DMS153 treated with DMSO at 0.1 percent for 48 hours (cell line): ENCODE data around the gene ZNF135.

Source experiments
- DNase-seq: peaks from one replicate; lab custom pipeline; 2025; ENCODE audit not compliant: unreplicated experiment; lab: John Stamatoyannopoulos, UW

Gene ZNF135

DNA sequence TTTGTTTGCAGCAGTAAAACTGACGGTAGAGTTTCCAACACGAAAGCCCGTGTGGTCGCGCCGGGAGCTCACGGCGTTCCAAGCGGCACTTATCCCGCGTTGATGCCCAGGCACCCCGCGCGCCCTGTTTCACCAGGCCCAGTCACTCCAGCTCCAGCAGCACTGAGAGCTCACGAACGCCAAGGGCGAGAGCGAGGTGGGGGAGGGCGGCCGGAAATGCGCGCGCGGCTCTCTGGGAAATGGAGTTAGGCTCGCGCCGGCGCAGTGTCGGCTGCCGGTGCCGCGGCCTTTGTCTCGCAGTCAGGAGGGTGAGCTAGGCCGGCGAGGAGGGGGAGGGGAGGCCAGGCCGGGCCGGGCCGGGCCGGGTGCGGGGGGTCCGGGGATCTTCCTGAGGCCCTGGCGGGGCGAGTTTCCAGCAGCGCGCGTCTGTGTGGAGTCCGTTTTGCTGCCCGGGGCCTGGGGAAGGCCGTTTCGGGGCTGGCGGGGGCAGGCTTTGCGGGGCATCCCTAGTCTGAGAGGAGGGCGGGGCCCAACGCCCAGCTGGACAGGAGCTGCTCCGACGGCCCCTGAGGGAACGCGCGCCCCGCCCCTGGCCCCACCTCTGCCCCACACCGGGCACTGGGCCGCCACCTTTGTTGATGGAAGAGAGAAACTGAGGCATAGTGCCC is at the start of gene ZNF135:
TSS of gene ZNF135 (plus strand) at position 280 of the 668 bp plus-strand sequence. CDS start 721 bp downstream, outside the sequence.
- peak; percentile 38 for DNase-seq

GRCh38 chr19:58009301-58009665 is 49.8 kb upstream of the ZNF135 start:
- DNase-seq, result no peak

- no peak for DNase-seq
These were observed 49.3 kb upstream of the ZNF135 start for GRCh38 chr19:58009666-58010301.

- no peak for DNase-seq
These were observed 48.6 kb upstream of the ZNF135 start for GRCh38 chr19:58010507-58010906.

DNA sequence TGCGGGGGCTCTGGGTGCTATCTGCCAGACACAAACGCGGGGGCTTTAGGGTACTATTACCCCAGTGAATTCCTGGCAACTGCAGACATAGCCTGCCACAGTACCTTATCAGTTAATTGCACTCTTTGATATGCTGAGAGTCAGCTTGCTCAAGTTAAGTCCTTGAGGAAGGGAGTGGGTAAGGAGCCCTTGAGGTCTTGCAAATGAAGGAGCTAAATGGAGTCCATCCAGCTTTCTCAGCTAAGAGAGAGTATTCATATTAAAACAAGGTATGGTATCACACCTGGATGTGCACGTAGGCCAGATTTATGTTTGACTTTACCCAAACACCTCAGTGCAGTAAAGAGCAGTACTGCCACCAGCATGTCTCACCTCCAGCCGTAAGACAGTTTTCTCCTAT is 44.9 kb upstream of the ZNF135 start:
- no peak for DNase-seq

DNA sequence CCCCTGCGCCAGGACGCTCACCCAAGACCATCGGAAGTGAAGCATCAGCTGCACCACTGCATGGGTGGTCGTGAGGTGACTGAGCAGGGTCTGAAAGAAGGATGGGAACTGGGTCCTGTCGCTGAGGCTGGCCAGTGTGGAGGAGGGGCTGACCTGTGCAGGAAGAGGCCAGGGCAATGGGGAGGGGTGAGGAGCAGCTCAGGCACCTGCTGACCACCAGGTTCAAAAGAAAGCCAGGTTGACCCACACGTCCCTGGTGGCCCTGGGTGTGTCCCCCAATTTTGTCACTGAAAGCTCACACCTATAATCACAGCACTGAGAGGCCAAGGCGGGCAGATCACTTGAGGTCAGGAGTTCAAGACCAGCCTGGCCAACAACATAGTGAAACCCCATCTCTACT is 39.0 kb upstream of the ZNF135 start:
- no peak for DNase-seq

DNA sequence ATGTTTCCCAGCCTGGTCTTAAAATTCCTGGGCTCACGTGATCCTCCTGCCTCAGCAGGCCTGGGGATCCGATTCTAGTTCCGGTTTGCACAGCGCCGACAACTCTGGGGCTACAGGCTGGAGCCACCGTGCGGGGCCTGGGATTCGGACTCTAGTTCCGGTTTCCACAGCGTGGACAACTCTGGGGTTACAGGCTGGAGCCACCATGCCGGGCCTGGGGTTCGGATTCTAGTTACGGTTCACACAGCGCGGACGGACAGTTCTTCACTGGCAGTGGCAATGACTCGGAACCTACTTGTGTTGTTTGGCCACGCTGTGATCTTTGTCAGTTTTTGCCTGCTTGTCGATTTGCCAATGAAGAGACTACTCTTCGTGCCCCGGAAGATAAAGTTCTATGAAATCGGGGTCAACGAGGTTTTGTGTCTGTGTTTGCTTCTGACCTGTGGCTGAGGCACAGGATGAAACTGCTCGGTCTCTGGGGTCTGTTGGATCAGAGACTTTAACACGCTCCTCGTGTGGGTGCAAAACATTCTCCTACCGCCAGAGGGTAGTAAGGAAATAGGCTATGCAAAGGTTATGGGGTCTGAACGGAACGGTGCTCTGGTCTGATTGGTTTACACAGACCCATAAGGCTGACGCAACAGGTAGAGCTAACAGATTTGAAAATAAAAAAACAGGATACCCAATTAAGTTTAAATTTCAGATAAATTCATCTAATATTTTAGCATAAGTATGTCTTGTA is 37.4 kb upstream of the ZNF135 start:
- DNase-seq, result no peak

- DNase-seq, result no peak
These were observed 36.8 kb upstream of the ZNF135 start for GRCh38 chr19:58022283-58022660.

DNA sequence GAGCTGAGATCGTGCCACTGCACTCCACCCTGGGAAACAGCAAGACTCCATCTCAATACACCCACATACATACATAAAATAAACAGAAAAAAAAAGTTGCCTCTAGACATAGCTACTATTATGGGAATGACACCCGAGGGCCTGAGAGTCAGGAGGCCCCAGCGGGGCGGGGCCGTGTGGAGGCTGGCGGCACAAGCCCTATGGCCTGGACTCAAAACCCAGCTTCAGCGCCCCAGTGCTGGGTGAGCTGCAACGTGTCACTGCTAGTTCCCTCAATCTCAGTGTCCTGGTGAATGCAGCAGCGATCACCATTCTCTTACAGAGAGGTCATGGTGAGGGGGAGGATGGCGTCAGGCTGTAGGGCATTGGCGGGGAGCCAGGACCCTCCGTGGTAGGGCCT is 34.4 kb upstream of the ZNF135 start:
- no peak for DNase-seq

DNA sequence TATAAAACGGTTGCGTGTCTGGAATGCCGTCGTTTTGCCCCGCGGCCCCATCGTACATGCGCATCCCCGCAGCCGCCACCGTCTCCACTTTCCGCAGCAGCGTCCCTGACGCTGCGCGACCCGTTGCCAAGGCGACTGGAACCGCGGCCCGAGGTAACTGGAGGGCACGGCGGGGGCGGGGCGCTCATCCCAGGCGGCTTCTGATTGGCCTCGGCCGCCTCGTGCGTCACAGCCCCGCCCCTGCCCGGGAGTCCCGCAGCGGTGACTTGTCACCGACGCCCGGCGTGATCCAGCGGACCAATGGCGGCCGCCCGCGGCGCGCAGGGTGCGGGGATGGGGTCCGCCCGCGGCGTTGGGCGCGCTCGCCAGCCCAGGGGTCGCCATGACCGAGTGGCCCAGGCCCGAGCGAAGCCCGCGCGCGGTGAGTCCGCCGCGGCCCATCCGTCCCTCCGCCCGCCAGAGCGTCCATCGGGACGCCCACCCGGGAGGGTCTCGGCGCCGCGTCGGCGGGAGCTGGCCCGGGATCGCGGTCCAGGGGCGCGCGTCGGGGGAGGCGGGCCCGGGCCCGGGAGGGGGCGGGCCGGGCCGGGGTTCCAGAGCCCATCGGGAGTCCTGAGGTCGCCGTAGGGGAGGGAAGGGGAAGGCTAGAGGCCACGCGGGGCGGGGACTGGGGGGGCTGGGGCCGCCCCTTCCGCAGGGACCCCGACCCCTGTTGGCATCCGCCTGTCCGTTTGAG is 25.2 kb upstream of the ZNF135 start, which contains the start of gene ZSCAN1:
TSS of gene ZSCAN1 (plus strand) at position 285 of the 736 bp plus-strand sequence. CDS start 3,812 bp downstream, outside the sequence.
- no peak for DNase-seq

DNA sequence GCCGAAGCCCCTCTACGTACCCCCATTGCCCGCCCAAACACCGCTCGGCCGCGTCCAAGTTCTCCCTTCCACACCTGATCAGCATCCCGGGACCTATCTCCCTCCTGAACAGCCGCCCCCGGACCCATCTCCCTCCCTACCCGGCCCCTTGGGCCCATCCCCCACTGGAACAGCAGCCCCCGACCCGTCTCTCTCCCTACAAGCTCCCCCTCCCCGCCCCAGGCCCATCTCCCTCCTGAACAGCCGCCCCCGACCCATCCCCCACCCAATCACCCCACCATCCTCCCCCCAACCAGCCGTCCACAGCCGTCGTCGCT is 24.6 kb upstream of the ZNF135 start:
- DNase-seq, result no peak

GRCh38 chr19:58035863-58036262 is 23.2 kb upstream of the ZNF135 start:
- no peak for DNase-seq

- no peak for DNase-seq
These were observed 21.0 kb upstream of the ZNF135 start for GRCh38 chr19:58037927-58038687.

- DNase-seq, result no peak
These were observed 20.3 kb upstream of the ZNF135 start for GRCh38 chr19:58038688-58039204.

GRCh38 chr19:58040751-58041525 is 18.1 kb upstream of the ZNF135 start:
- DNase-seq, result no peak

DNA sequence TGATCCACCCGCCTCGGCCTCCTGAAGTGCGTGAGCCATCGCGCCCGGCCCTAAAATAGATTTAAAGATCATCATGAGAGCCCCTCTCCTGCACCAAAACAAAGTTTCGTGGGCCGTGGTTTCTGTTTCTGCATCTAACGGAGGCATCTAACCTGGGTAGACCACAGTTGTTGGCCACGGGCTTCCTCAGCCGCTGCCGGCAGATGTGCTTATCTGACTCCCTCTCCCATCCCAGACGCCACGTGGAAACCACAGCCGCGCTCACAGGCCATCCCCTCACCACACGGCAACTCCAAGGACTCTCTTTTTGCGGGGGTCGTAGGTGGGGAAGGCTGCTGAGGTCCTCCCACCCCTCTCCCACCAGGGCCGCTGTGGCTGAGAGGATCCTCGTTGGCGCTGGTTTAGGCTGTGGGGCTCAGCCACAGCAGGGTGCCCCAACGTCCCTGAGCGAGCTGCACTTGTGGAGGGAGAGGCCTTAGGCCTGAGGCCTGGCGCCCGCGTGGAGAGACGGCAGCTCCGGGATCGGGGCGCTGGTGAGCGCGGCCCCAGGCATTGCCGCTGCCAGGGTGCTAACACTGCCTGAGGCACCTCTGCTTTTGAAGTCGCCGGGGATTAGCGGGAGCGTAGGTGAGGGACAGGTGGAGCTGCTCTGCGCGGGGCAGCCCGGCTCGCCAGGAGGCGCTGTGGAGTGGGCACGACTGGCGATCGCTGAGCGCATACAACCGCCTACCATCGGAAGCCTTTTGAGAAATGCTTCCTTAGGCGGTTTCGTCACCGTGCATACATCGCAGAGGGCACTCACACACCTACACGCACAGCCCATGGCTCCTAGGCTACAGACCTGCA is 16.4 kb upstream of the ZNF135 start:
- no peak for DNase-seq

DNA sequence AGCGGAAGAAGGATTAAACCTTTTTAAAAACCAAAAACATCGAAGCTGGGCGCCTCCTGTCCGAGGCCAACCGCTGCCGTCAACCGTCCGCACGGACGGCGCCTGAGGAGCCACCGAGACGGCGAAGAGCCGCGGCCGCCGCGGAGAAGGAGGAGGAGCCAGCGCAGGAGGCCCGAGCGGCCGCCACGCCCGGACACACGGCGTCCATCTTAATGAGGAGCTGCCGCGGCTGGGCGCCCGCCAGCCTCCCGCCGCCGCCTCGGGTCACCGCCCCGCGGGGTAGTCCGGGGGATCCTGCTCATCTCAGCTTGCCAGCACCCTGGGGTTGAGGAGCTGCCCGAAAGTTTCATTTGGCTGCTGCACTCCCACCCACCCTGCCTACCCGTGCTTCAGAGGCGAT is 14.7 kb upstream of the ZNF135 start:
- DNase-seq, result no peak

GRCh38 chr19:58044886-58045285 is 14.2 kb upstream of the ZNF135 start:
- DNase-seq, result no peak
